HepG2 (cell line): ENCODE data around the gene MVP. TPM values are rescaled to one million over a fixed set of nuclear protein-coding genes. Genes with fewer than 3 reads are reported as not detected.
A peak's percentile ranks its signal among the peaks of the same experiment; 100 is the strongest.

Experiments used
- AHDC1 ChIP-seq: sonication (generic); formaldehyde crosslinking; IDR thresholded peaks from 2 replicates; pipeline ENCODE4 v1.5.1; 2020; ENCODE audit warnings: mild to moderate bottlenecking, missing genetic modification reagents, borderline replicate concordance
- BATF2 ChIP-seq: sonication (generic); formaldehyde crosslinking; IDR thresholded peaks from 2 replicates; pipeline ENCODE4 v1.8.0; 2022; ENCODE audit warnings: mild to moderate bottlenecking, missing genetic modification reagents, moderate library complexity
- CEBPG ChIP-seq: IDR thresholded peaks from 2 replicates; pipeline ENCODE4 v1.6.1; 2016
- HDAC2 ChIP-seq: sonication (generic); formaldehyde crosslinking; IDR thresholded peaks from 2 replicates; pipeline ENCODE4 v1.4.0; 2020; ENCODE audit warnings: missing genetic modification reagents
- HINFP ChIP-seq: sonication (generic); formaldehyde crosslinking; IDR thresholded peaks from 2 replicates; pipeline ENCODE4 v1.4.0; 2020; ENCODE audit warnings: low read depth, mild to moderate bottlenecking, missing genetic modification reagents
- NCOA2 ChIP-seq: sonication (generic); formaldehyde crosslinking; IDR thresholded peaks from 2 replicates; pipeline ENCODE4 v1.8.0; 2022; ENCODE audit warnings: inconsistent platforms
- NONO ChIP-seq, 2 experiments: fragments of 450-650 bp in 1 of 2; sonication (generic) in 1 of 2; formaldehyde crosslinking in 1 of 2; IDR thresholded peaks in 1 of 2; conservative IDR thresholded peaks in 1 of 2; 2 replicates each; pipeline versions ENCODE4 v1.6.1 to v1.8.0; 2017 to 2022; ENCODE audit warnings: mild to moderate bottlenecking in 1 of 2, missing genetic modification reagents in 1 of 2, moderate library complexity in 1 of 2
- NPAS2 ChIP-seq: sonication (generic); formaldehyde crosslinking; IDR thresholded peaks from 2 replicates; pipeline ENCODE4 v1.8.0; 2022; ENCODE audit warnings: mild to moderate bottlenecking, missing genetic modification reagents, borderline replicate concordance
- TFDP1 ChIP-seq: IDR thresholded peaks from 2 replicates; pipeline ENCODE4 v1.6.1; 2016; ENCODE audit warnings: missing compliant biosample characterization, missing genetic modification reagents, borderline replicate concordance
- ZBTB43 ChIP-seq: sonication (generic); formaldehyde crosslinking; conservative IDR thresholded peaks from 2 replicates; pipeline ENCODE4 v1.4.0; 2020; ENCODE audit warnings: missing genetic modification reagents
- ZNF10 ChIP-seq: sonication (generic); formaldehyde crosslinking; IDR thresholded peaks from 2 replicates; pipeline ENCODE4 v1.4.0; 2020; ENCODE audit warnings: mild to moderate bottlenecking, low read depth, missing genetic modification reagents, borderline replicate concordance
- ZNF317 ChIP-seq: sonication (generic); formaldehyde crosslinking; IDR thresholded peaks from 2 replicates; pipeline ENCODE4 v1.5.0; 2020; ENCODE audit warnings: mild to moderate bottlenecking, missing genetic modification reagents
- ZNF383 ChIP-seq: sonication (generic); formaldehyde crosslinking; IDR thresholded peaks from 2 replicates; pipeline ENCODE4 v1.4.0; 2020; ENCODE audit warnings: missing genetic modification reagents, mild to moderate bottlenecking, borderline replicate concordance
- ZNF615 ChIP-seq: sonication (generic); formaldehyde crosslinking; IDR thresholded peaks from 2 replicates; pipeline ENCODE4 v1.5.0; 2020; ENCODE audit warnings: mild to moderate bottlenecking, missing genetic modification reagents, borderline replicate concordance
- ZNF790 ChIP-seq: sonication (generic); formaldehyde crosslinking; IDR thresholded peaks from 2 replicates; pipeline ENCODE4 v1.8.0; 2022; ENCODE audit warnings: missing genetic modification reagents, mild to moderate bottlenecking, borderline replicate concordance
- ZSCAN21 ChIP-seq: sonication (generic); formaldehyde crosslinking; IDR thresholded peaks from 2 replicates; pipeline ENCODE4 v1.8.0; 2022; ENCODE audit warnings: mild to moderate bottlenecking, missing genetic modification reagents, moderate library complexity, borderline replicate concordance
- polyA plus RNA-seq, 8 experiments: library from polyadenylated mRNA; depleted of rRNA in 3 of 8; stranded (reverse) in 7 of 8; unstranded in 1 of 8; fragments of >200 nt; fragmentation: Illumina TruSeq in 4 of 8; extraction: Trizol in 4 of 8; gene quantifications; 2 replicates each; pipeline versions ENCODE4 v1.2.1 to v1.2.3, GENCODE V29; 2011 to 2016; ENCODE audit warnings: low read depth in 4 of 8, missing spikeins in 1 of 8, mixed read lengths in 1 of 8; ENCODE audit not compliant: insufficient read depth in 1 of 8
- total RNA-seq, 5 experiments: library from RNA; depleted of rRNA; stranded (reverse); fragments of >200 nt; fragmentation: Illumina TruSeq; extraction: Trizol; gene quantifications; 2 replicates each; pipeline ENCODE4 v1.2.3, GENCODE V29; 2016; ENCODE audit warnings: low read depth in 1 of 5

Gene MVP
- total and polyA plus RNA-seq, 2 of the 13 experiments (the other 11 are each of a cell fraction or from before 2014, with no cell fraction given), result 22.9 to 43.5 TPM

- TF ChIP-seq ZNF317 (CRISPR knock-in tag), result peak; percentile 80
- TF ChIP-seq TFDP1 (CRISPR knock-in tag), result peak; percentile 98
- peak; percentile 84 for TF ChIP-seq HINFP
- no peak for TF ChIP-seq ZNF10
- TF ChIP-seq ZBTB43 (CRISPR knock-in tag), result peak; percentile 71
- peak; percentile 88 for TF ChIP-seq HDAC2 (CRISPR knock-in tag)
- no peak for TF ChIP-seq NONO (IDR thresholded peaks at IDR 0.05)
- peak; percentile 97 for TF ChIP-seq NONO (CRISPR knock-in tag; conservative IDR thresholded peaks at IDR 0.05)
- TF ChIP-seq AHDC1 (CRISPR knock-in tag), result peak; percentile 69; the same call in 1 of the 2 replicates
- TF ChIP-seq ZNF615 (CRISPR knock-in tag), result peak; percentile 88; the same call in 1 of the 2 replicates
- peak; percentile 61 for TF ChIP-seq ZSCAN21
- peak; percentile 14; the same call in 1 of the 2 replicates for TF ChIP-seq NCOA2 (CRISPR knock-in tag)
- TF ChIP-seq NPAS2 (CRISPR knock-in tag), result no peak
- peak; percentile 54; the same call in 1 of the 2 replicates for TF ChIP-seq CEBPG
- TF ChIP-seq ZNF790 (CRISPR knock-in tag), result no peak
- peak; percentile 58; the same call in 1 of the 2 replicates for TF ChIP-seq ZNF383
- TF ChIP-seq BATF2 (CRISPR knock-in tag), result peak; percentile 67
These were observed 29.9 kb upstream of the MVP start, which contains the start of gene KIF22 (continued) for GRCh38 chr16:29790183-29790948.
